ENCODE measurements around the gene AKAP6. TPM values are rescaled to one million over a fixed set of nuclear protein-coding genes. Genes with fewer than 3 reads are reported as not detected.
"Not testable (repeated sequence)": the region's sequence is repeated elsewhere in the genome, so short reads cannot be mapped to it uniquely, and the experiment has no call there.

AKAP6 gene
- total RNA-seq, 2 donors from 2014 or later, result 3.6 to 9.9 TPM

DNA sequence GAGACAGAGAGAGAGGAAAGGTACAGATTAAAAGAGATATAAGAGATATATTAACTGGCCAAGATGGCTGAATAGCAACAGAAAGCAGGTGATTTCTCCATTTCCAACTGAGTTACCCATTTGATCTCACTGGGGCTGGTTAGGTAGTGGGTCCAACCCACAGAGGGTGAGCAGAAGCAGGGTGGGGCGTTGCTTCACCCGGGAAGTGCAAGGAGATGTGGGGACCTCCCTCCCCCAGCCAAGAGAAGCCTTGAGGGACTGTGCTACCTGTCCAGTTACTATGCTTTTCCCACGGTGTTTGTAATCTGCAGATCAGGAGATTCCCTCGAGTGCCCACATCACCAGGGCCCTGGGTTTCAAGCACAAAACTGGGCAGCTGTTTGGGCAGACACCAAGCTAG lies 131.2 kb downstream of the AKAP6 start:
- Histone ChIP-seq H3K4me3 (no peak overlapping the region), H3K9me3 (no peaks in the 10 kb centered on the region), H3K27me3 (replicated peaks; ENCODE audit: insufficient read depth) (no peaks in the 10 kb centered on the region), H3K36me3 (no peaks in the 10 kb centered on the region), H3K4me1 (replicated peaks) (no peaks in the 10 kb centered on the region), H3K27ac (no peak overlapping the region)
- DNase-seq (ENCODE audit: low spot score), result no peak
- 80% methylated on average over 4 of the region's 4 CpGs for WGBS
- no peak for TF ChIP-seq POLR2A (IDR thresholded peaks at IDR 0.05)
- no peak for TF ChIP-seq POLR2AphosphoS5 (IDR thresholded peaks at IDR 0.05)
- TF ChIP-seq CTCF (IDR thresholded peaks at IDR 0.05), result no peak
- intact Hi-C loops (cut with DNase I), result no loop called here

- H3K27me3 ChIP-seq (replicated peaks; ENCODE audit: insufficient read depth); H3K4me1 ChIP-seq (replicated peaks); H3K27ac ChIP-seq; H3K36me3 ChIP-seq; H3K4me3 ChIP-seq; intact Hi-C loops (cut with DNase I); H3K9me3 ChIP-seq; DNase-seq (ENCODE audit: low spot score): not testable (repeated sequence)
- WGBS, result 69% methylated on average over 4 of the region's 4 CpGs
Observed at GRCh38 chr14:32462553-32462952, 133.5 kb downstream of the AKAP6 start.

DNA sequence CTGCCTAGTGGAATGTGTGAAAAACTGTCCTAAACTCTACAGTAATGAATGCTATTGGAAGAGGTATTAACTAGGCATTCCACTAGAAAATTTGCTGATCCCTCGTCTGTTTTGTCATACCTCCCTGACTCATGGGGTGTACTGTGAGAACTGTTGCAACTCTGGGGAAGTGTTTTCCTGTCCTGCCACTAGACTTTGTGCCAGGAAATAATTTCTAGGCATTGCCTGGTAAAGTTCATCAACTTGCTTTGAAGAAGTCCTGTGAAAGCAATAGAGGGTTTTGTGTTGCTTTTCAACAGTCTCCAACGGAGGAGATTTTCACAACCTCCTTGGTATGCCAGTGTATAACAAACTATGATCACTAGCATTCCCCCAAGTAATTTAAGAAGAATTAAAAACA lies 139.9 kb downstream of the AKAP6 start:
- intact Hi-C loops (cut with DNase I), result loop anchor here (2.0 to 5.0 kb wide), 3 partner anchors 93 to 392 kb away; partner anchors contain the start of gene ARHGAP5
- no peaks in the 10 kb centered on the region for H3K9me3 ChIP-seq
- H3K27me3 ChIP-seq (replicated peaks; ENCODE audit: insufficient read depth), result no peaks in the 10 kb centered on the region
- peak; percentile 35 for DNase-seq (ENCODE audit: low spot score)
- no peaks in the 10 kb centered on the region for H3K36me3 ChIP-seq
- H3K27ac ChIP-seq, result no peak overlapping the region
- WGBS, result 4% methylated on average over 2 of the region's 2 CpGs
- TF ChIP-seq CTCF (IDR thresholded peaks at IDR 0.05), result no peak
- TF ChIP-seq POLR2A (IDR thresholded peaks at IDR 0.05), result no peak
- peak; percentile 27 for TF ChIP-seq POLR2AphosphoS5 (IDR thresholded peaks at IDR 0.05)
- no peak overlapping the region for H3K4me3 ChIP-seq
- H3K4me1 ChIP-seq (replicated peaks), result peaks cover 5% of the 10 kb centered on the region

- no peaks in the 10 kb centered on the region for H3K36me3 ChIP-seq
- TF ChIP-seq CTCF (IDR thresholded peaks at IDR 0.05) (peak in 3 of 4 experiments; percentile 42 to 69 (median 66)), POLR2AphosphoS5 (IDR thresholded peaks at IDR 0.05) (no peak)
- intact Hi-C loops (cut with DNase I), result loop anchor here (2.0 to 10.0 kb wide), 5 partner anchors 43 to 965 kb away; partner anchors contain the start of gene ARHGAP5
Observed at GRCh38 chr14:32469388-32470160, 140.5 kb downstream of the AKAP6 start.

DNA sequence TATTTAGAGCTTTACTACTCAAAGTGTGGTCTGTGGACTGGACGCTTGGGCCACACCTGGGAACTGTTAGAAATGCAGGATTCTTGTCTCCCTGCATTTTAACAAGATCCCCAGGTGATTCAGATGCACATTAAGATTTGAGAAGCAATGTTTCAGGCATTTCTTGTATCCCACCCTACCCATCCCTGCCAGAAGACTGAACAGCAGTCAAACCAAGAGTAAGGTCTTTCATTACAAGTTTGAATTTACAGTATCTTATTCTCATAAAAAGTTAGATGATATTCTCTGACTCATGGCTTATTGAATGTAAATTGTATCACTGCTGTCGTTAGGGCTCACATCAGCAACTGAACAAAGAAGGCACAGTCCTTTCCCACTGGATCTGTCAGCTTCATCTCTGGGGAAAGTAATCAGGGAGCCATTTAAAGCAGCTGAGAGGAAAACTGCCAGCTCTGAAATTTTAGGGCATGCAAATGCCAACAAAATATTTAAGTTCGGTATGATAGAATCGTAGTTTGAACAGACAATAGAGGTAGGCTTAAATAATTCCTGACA lies 141.1 kb downstream of the AKAP6 start:
- Histone ChIP-seq H3K36me3 (no peaks in the 10 kb centered on the region), H3K27ac (no peak overlapping the region), H3K27me3 (replicated peaks; ENCODE audit: insufficient read depth) (no peaks in the 10 kb centered on the region), H3K4me3 (no peak overlapping the region), H3K4me1 (replicated peaks) (peaks cover 5% of the 10 kb centered on the region), H3K9me3 (no peaks in the 10 kb centered on the region)
- no peak for DNase-seq (ENCODE audit: low spot score)
- TF ChIP-seq POLR2A (IDR thresholded peaks at IDR 0.05) (no peak), CTCF (IDR thresholded peaks at IDR 0.05) (no peak), POLR2AphosphoS5 (IDR thresholded peaks at IDR 0.05) (no peak)
- 48% methylated on average over 4 of the region's 4 CpGs for WGBS
- intact Hi-C loops (cut with DNase I), result loop anchor here (5.0 to 10.0 kb wide), 2 partner anchors 42 to 965 kb away; no protein-coding TSS in a partner anchor

More at GRCh38 chr14:32469388-32470160, 140.5 kb downstream of the AKAP6 start:
- DNase-seq (ENCODE audit: low spot score), result no peak
- 8% methylated on average over 5 of the region's 5 CpGs for WGBS
- H3K27me3 ChIP-seq (replicated peaks; ENCODE audit: insufficient read depth), result no peaks in the 10 kb centered on the region
- peaks cover 5% of the 10 kb centered on the region for H3K4me1 ChIP-seq (replicated peaks)
- no peaks in the 10 kb centered on the region for H3K9me3 ChIP-seq
- H3K27ac ChIP-seq, result no peak overlapping the region
- H3K4me3 ChIP-seq, result no peak overlapping the region
